ENCODE results near the gene DAP. TPM values are rescaled to one million over a fixed set of nuclear protein-coding genes. Genes with fewer than 3 reads are reported as not detected.

Gene DAP
- total and polyA plus RNA-seq, 2 of the 13 experiments (the other 11 are each of a cell fraction or from before 2014, with no cell fraction given), result 22.0 to 57.5 TPM

DNA sequence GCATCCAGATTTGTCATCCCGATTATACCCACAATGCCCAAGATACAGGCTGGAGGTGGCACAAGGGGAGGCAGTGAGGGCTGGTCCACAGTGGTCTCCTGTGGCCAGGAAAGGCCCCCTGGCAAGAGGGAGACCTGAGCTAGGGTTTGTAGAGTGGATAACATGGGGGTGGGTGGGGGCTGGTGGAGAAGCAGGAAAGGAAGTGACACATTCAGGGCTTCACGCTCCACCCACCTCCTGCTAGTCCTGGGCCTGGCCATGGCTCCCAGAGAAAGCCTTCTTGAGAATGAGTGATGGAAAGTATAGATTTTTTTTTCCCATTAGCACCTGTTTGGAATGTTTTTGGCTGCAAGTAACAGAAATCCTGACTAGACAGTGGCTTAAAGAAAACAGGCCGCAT lies 115.9 kb downstream of the DAP start (continued):
- TF ChIP-seq, protein P1, sequence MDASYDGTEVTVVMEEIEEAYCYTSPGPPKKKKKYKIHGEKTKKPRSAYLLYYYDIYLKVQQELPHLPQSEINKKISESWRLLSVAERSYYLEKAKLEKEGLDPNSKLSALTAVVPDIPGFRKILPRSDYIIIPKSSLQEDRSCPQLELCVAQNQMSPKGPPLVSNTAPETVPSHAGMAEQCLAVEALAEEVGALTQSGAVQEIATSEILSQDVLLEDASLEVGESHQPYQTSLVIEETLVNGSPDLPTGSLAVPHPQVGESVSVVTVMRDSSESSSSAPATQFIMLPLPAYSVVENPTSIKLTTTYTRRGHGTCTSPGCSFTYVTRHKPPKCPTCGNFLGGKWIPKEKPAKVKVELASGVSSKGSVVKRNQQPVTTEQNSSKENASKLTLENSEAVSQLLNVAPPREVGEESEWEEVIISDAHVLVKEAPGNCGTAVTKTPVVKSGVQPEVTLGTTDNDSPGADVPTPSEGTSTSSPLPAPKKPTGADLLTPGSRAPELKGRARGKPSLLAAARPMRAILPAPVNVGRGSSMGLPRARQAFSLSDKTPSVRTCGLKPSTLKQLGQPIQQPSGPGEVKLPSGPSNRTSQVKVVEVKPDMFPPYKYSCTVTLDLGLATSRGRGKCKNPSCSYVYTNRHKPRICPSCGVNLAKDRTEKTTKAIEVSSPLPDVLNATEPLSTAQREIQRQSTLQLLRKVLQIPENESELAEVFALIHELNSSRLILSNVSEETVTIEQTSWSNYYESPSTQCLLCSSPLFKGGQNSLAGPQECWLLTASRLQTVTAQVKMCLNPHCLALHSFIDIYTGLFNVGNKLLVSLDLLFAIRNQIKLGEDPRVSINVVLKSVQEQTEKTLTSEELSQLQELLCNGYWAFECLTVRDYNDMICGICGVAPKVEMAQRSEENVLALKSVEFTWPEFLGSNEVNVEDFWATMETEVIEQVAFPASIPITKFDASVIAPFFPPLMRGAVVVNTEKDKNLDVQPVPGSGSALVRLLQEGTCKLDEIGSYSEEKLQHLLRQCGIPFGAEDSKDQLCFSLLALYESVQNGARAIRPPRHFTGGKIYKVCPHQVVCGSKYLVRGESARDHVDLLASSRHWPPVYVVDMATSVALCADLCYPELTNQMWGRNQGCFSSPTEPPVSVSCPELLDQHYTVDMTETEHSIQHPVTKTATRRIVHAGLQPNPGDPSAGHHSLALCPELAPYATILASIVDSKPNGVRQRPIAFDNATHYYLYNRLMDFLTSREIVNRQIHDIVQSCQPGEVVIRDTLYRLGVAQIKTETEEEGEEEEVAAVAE (CRISPR knock-in tag; IDR thresholded peaks at IDR 0.05; ENCODE audit: borderline replicate concordance), result no peak
- TF ChIP-seq NCOA5 (CRISPR knock-in tag; IDR thresholded peaks at IDR 0.05) (no peak), SMARCC2 (IDR thresholded peaks at IDR 0.05) (no peak), MED1 (CRISPR knock-in tag; IDR thresholded peaks at IDR 0.05) (no peak)

DNA sequence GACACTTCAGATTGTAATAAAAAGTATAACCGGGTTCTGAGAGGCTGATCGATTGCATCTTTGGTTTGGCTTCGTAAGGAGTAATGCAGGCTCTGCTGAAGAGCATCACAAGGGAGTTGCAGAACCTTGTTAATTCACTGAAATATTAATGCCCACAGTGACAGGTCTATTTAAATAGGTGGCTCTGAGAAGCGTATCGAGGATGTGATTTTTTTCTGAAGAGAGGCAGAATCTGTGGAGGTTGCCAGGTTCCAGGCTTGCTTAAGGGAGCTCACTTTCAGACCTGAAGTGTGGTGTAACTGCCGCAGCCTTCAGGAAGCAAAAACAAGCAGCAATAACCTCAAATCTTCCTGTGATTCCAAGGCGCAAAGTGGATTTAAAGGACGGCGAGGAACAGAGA lies 116.8 kb downstream of the DAP start:
- ATAC-seq (no peak), DNase-seq (ENCODE audit: low spot score) (no peak), FAIRE-seq (no peak)
- H3K9ac ChIP-seq (ENCODE audit: insufficient read depth, low read depth, low read length), result no peak overlapping the region
- no peaks in the 10 kb centered on the region for H3K9me3 ChIP-seq (ENCODE audit: low read length)
- H2AFZ ChIP-seq (ENCODE audit: low read length), result no peak overlapping the region
- CTCF ChIA-PET (ENCODE audit: low intra/inter-chr PET ratio, low total read pairs), result no interaction called here
- POLR2A ChIA-PET, result no interaction called here
- H3K27ac ChIP-seq (ENCODE audit: extremely low read length, insufficient read depth, low read length), result no peak overlapping the region
- no peaks in the 10 kb centered on the region for H3K4me1 ChIP-seq (ENCODE audit: insufficient read depth, low read length)
- no peaks in the 10 kb centered on the region for H3K79me2 ChIP-seq (ENCODE audit: insufficient read depth, low read length)
- TF ChIP-seq, protein P2, sequence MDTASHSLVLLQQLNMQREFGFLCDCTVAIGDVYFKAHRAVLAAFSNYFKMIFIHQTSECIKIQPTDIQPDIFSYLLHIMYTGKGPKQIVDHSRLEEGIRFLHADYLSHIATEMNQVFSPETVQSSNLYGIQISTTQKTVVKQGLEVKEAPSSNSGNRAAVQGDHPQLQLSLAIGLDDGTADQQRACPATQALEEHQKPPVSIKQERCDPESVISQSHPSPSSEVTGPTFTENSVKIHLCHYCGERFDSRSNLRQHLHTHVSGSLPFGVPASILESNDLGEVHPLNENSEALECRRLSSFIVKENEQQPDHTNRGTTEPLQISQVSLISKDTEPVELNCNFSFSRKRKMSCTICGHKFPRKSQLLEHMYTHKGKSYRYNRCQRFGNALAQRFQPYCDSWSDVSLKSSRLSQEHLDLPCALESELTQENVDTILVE (CRISPR knock-in tag; IDR thresholded peaks at IDR 0.05), result no peak
- BruUV-seq (replicated peaks), result no TSS peak
- no peaks in the 10 kb centered on the region for H3K36me3 ChIP-seq (replicated peaks in 1 of 2; ENCODE audit: control insufficient read depth in 1 of 2, insufficient read depth in 2 of 2, low read length in 2 of 2)
- WGBS (ENCODE audit: low lambda C conversion rate), result 51% methylated on average over 9 of the region's 9 CpGs
- no peak overlapping the region for H3K4me3 ChIP-seq (replicated peaks in 1 of 3; ENCODE audit: insufficient read depth in 1 of 3, low read depth in 2 of 3, low read length in 3 of 3)
- H3K27me3 ChIP-seq (ENCODE audit: control insufficient read depth in 1 of 2, insufficient read depth in 2 of 2, low read length in 2 of 2), result peaks cover 0 to 13% of the 10 kb centered on the region in 2 experiments; a peak in 2 of 5 replicates
- H3K4me2 ChIP-seq (ENCODE audit: low read depth, low read length), result no peak overlapping the region
- in situ Hi-C loops (cut with HindIII; ENCODE audit: extremely low pct_ligation_motif_present, low pct_unique_long_range_greater_than_20kb) (no loop called here), intact Hi-C loops (cut with micrococcal nuclease; ENCODE audit: unreplicated experiment) (no loop called here)
- no peaks in the 10 kb centered on the region for H4K20me1 ChIP-seq (ENCODE audit: insufficient read depth, low read length)

Data from HepG2 (cell line).